ENCODE data around the gene RGS3. TPM values are rescaled to one million over a fixed set of nuclear protein-coding genes. Genes with fewer than 3 reads are reported as not detected.
A peak's percentile ranks its signal among the peaks of the same experiment; 100 is the strongest.

The RGS3 gene
- total RNA-seq, 2 donors from 2014 or later: 112 to 184 TPM

GRCh38 chr9:113614843-113615648 lies 151.5 kb downstream of the RGS3 start:
- H3K27ac ChIP-seq: peak overlapping the region; percentile 60 to 62
- H3K4me1 ChIP-seq: peaks cover 0 to 58% of the 10 kb centered on the region in 2 donors
- H3K36me3 ChIP-seq: no peaks in the 10 kb centered on the region
- peak; percentile 72 for DNase-seq (ENCODE audit: low spot score)
- H3K27me3 ChIP-seq: no peaks in the 10 kb centered on the region
- H3K4me3 ChIP-seq: no peak overlapping the region
- no peak for TF ChIP-seq CTCF (IDR thresholded peaks at IDR 0.05)
- no peaks in the 10 kb centered on the region for H3K9me3 ChIP-seq

- Histone ChIP-seq H3K4me3 (no peak overlapping the region), H3K27ac (peak overlapping the region; percentile 60 to 62), H3K4me1 (peaks cover 0 to 61% of the 10 kb centered on the region in 2 donors), H3K36me3 (no peaks in the 10 kb centered on the region), H3K9me3 (no peaks in the 10 kb centered on the region), H3K27me3 (no peaks in the 10 kb centered on the region)
- TF ChIP-seq CTCF (IDR thresholded peaks at IDR 0.05): no peak
- DNase-seq (ENCODE audit: low spot score): no peak
Measured at GRCh38 chr9:113616116-113616515, 152.6 kb downstream of the RGS3 start.

- Histone ChIP-seq H3K4me1 (peaks cover 0 to 68% of the 10 kb centered on the region in 2 donors), H3K9me3 (no peaks in the 10 kb centered on the region), H3K27me3 (no peaks in the 10 kb centered on the region), H3K4me3 (no peak overlapping the region), H3K27ac (peak overlapping the region; percentile 60 to 62), H3K36me3 (no peaks in the 10 kb centered on the region)
- no peak for TF ChIP-seq CTCF (IDR thresholded peaks at IDR 0.05)
- DNase-seq (ENCODE audit: low spot score): no peak
Measured at GRCh38 chr9:113616621-113617496, 153.3 kb downstream of the RGS3 start.

GRCh38 chr9:113617550-113617949 lies 154.0 kb downstream of the RGS3 start:
- no peak for DNase-seq (ENCODE audit: low spot score)
- Histone ChIP-seq H3K36me3 (no peaks in the 10 kb centered on the region), H3K4me3 (no peak overlapping the region), H3K9me3 (no peaks in the 10 kb centered on the region), H3K4me1 (peaks cover 0 to 74% of the 10 kb centered on the region in 2 donors), H3K27ac (no peak overlapping the region), H3K27me3 (no peaks in the 10 kb centered on the region)
- no peak for TF ChIP-seq CTCF (IDR thresholded peaks at IDR 0.05)

- Histone ChIP-seq H3K4me3 (no peak overlapping the region), H3K27me3 (no peaks in the 10 kb centered on the region), H3K4me1 (peaks cover 0 to 79% of the 10 kb centered on the region in 2 donors), H3K36me3 (no peaks in the 10 kb centered on the region), H3K27ac (peak overlapping the region in 1 of 2 donors; percentile 89), H3K9me3 (no peaks in the 10 kb centered on the region)
- DNase-seq (ENCODE audit: low spot score): peak; percentile 51
- TF ChIP-seq CTCF (IDR thresholded peaks at IDR 0.05): no peak
Measured at GRCh38 chr9:113618836-113619490, 155.4 kb downstream of the RGS3 start.
